Activated CD4-positive, alpha-beta T cell treated with anti-CD3 and anti-CD28 coated beads for 1 hour (primary cell): ENCODE data around the gene RIPPLY3.

Experiments
- DNase-seq: peaks from one replicate; pipeline ENCODE4 v3.0.0-alpha.2; 2020

RIPPLY3 gene, protein sequence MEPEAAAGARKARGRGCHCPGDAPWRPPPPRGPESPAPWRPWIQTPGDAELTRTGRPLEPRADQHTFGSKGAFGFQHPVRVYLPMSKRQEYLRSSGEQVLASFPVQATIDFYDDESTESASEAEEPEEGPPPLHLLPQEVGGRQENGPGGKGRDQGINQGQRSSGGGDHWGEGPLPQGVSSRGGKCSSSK

DNA sequence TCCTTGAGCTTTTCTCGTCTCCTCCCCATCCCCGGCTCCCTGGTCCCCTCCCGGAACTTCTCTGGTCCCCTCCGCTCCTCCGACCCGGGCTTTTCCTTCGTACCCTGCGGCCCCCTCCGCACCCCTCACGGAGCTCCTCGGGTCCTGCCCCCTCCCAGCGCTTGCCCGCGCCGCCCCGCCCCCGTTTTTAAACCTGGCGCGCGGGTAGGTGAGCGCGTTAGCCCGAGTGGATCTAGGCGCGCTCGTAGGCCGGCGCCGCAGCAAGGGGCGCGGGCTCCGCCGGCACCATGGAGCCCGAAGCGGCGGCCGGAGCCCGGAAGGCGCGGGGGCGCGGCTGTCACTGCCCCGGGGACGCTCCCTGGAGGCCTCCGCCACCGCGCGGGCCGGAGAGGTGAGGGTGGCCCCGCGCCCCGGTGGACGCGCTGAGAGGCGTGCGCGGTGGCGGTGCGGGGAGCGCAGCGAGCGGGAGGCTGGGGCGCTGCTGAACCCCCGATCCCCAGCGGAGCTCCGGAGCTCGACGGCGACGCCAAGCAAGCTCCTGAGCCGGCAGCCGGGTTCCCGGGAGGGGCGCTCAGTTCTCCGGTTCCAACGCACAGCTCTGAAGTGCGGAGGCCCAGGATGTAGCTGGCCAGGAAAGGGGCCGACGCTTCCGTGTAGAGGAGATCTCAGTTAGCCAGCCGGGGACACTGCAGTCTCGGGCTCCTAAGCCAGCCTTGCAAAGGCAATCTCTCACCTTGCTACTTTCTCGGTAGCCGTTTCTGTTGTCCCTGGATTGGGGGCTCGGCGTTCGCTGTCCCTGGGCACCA is at the start of gene RIPPLY3:
Gene RIPPLY3 (plus strand): TSS at position 217 of the 806 bp plus-strand sequence. CDS start 71 bp downstream, at position 288.
- DNase-seq = no peak

DNA sequence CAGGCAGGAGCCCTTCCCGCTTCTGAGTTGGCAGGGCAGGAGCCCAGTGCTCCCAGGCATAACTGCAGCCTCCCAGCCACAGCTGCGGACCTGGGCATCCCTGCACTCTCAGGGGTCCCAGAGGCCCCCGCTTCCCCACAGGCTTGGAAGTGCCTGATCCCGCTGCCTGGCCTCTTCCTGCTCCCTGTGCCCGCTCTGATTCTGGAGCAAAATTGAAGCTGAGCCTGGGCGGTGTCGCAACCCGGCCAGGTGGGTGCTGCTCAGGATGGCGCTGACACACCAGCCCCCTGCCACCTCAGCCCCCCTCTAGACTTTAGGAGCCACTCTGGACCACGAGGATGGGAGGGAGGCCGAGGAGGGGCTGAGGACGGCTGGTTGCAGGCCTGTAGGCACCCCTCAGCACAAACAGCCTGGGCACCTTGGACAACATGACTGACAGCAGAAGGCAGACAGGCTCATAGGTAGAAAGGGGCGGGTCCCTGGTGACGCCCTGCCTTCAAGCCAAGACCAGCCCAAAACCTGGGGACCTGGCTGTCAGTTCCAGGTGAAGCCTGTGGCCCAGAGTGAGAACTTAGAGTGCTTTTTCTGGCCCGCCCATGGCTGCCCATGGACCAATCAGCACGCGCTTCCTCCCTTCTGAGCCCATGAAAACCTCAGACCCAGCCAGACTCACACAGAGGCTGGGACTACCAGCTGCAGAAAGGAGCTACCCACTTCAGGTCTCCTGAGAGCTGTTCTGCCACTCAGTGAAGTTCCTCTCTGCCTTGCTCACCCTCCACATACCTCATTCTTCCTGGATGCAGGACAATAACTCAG is 47.3 kb upstream of the RIPPLY3 start:
- no peak for DNase-seq

- DNase-seq = no peak
Measured at GRCh38 chr21:36960676-36961284, 45.7 kb upstream of the RIPPLY3 start.

DNA sequence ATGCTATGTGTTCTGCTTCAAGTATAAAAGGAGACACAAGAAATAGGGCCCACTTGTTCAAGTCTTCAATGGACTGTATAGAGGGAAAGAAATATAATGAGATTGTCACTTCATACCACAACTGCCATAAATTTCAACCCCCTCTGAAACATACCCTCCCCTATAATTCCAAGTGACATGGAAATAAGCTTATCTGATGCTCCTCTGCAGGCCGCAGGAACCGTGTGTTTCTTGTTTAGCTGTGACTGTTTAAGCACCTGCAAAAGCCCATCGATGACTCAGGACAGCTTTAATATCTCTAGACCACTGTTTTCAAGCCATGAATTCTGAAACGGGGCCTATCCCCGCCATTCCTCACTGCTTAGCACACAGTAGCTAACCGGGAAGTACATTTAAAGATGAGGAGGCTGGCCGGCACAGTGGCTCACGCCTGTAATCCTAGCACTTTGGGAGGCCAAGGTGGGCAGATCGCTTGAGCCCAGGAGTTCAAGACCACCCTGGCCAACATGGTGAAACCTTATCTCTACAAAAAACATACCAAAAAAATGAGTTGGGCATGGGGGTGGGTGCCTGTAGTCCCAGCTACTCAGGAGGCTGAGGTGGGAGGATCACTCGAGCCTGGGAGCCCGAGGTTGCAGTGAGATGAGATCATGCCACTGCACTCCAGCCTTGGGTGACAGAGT is 44.3 kb upstream of the RIPPLY3 start:
- DNase-seq = no peak

DNA sequence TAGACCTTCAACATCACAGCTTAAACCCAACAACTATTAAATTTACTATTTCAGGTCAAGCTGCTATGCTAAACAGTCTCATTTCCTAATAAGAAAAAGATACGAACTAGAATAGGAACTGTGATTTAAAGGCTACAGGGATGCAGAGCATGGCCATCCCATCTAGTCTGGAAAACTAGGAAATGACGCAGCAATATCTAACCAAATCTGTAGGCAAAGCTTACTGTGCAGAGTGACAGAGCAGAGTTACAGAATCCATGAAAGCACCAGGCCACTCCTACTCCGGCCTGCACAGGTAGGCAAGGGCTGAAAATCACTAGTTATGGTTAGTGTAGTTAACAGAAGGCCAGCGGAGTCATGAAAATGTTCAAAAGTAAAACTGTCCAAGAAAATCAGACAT is 42.1 kb upstream of the RIPPLY3 start:
- DNase-seq = no peak

- no peak for DNase-seq
Measured at GRCh38 chr21:36964827-36965719, 41.4 kb upstream of the RIPPLY3 start.

- DNase-seq = no peak
Measured at GRCh38 chr21:36965720-36966065, 40.8 kb upstream of the RIPPLY3 start.

GRCh38 chr21:36966066-36966820 is 40.3 kb upstream of the RIPPLY3 start, which contains the start of gene HLCS:
Gene HLCS, minus strand, starts transcription at chr21:36966669. Its CDS starts 31 bp downstream, at chr21:36966638.
- peak; percentile 63 for DNase-seq

DNA sequence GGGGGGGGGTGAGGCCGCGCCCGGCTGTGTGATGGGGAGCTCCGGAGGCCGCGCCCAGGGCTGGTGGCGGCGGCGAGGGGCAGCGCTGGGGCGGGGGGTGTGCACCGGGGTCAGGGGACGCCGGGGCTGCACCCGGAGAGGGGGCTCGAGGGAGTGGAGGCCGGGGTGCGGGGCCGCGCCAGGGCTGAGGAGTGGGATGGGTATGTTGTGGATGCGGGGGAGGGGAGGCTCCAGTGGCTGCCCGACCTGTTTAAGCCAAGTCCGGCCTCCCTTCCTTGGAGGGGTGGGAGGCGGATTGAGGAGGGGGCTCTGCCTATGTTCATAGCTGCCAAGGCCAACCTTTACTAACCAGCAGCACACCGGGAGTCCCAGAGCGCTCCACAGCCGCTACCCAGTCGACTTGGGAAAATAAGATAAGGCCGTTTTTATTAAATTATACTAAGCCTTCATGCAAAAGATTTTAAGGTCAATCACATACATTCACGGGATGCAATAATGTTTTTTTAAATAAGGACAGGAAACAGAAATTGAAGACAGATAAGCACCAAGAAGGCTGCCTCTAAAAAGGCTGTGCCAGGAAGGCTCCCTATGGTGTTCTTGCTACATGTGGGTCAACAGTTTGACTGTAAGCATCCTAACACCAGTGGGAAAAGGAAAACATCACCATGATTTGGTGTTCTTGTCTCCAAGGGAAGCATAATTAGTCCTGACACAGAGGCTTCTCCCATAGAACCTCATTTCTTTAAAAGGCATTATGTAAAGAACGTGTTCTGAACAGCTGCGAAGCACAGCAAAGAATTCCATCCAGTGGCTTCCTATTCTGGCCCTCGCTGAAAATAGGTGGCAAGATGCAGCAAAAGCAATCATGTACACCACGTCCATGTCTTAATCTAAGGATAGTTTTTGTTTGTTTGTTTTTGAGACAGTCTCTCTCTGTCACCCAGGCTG is 39.4 kb upstream of the RIPPLY3 start:
- DNase-seq = no peak

DNA sequence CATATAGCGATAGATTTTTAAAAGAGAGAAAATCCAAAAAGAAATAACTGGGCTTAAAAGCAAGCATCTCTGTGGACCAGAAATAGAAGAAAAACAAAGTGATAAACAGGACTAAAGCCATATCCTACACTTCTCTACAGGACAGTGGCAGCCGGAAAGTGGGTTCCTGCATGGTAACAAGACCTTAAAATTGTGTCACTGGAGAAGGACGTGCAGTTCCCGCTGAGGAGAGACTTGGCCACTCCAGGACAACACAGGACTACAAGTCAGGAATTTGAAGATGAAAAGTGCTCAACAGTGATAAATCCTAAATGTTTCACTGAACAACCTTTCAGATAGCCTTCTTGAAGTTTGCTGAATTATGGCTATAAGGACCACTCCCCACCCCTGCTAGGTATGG is 38.1 kb upstream of the RIPPLY3 start:
- DNase-seq = no peak

DNA sequence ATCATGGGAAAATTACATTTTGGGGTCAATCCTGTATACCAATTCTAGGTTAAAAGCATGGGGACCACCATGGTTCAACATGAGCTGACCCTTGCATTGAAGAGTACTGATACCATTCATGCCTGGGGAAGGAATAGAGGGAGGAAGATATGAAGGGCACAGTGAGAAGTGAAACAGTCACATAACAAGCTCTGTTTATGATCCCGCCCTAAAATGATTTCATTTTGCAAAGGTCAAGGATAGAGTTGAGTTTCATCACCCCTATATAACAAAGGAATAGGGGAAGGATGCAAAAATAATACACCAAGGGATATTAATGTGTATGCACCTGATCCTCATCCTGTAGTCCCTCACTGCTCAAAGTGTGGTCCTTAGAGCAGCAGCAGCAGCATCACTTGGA is 37.5 kb upstream of the RIPPLY3 start:
- DNase-seq = no peak

DNA sequence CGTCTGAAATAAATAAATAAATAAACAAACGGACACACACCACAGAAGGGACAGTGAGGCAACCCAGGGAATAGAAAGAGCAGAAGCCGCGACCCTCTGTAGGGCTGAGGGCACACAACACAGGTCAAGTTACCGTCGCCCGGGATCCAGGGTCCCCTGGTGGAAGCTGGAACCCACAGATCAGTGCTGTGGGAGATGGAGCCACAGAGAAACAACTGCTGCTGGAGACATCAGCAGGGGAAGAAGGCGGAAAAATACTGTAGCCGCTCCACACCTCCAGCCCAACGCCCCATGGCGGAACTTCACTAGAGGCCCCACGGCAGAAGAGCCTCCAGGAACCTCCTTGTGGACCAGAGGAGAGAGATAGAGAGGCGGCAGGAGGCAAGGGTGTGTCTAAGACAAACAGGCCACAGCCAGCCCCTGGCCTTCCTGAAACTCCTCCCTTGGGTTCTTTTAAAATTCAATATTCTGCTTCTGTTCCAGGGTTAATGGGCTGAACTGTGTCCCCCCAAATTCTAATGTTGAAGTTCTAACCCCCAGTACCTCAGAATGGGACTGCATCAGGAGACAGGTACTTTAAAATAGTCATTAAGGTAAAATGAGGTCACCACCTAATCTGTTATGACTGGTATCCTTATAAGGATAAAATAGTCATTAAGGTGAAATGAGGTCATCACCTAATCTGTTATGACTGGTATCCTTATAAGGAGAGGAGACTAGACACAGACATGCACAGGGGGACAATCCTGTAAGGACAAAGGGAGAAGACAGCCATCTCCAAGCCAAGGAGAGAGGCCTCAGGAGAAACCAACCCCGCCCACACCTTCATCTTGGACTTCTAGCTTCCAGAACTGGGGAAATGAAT is 32.3 kb upstream of the RIPPLY3 start:
- no peak for DNase-seq

- no peak for DNase-seq
Measured at GRCh38 chr21:36974851-36975192, 31.7 kb upstream of the RIPPLY3 start.

DNA sequence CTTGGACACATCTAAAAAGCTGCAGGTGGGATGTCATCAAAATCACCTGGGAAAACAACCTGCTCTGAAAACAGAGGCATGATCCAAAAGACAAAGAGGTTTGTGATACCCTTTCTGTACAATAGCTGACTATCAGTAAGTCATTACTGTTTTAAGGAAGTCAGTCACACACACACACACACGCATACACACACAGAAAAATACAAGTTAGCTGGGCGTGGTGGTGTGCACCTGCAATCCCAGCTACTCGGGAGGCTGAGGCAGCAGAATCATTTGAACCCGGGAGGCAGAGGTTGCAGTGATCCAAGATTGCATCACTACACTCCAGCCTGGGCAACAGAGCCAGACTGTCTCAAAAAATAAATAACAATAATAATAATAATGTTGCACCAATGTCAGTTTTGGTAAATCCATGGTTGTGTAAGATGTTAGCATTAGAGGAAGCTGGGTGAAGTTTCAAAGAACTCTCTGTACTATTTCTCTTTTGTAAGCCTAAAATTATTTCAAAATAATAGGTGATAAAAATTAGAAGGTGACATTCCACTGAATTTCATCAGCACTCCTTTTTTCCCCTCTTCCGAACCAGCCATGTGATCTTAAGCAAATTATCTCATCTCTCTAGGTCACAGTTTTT is 30.2 kb upstream of the RIPPLY3 start:
- DNase-seq = no peak

DNA sequence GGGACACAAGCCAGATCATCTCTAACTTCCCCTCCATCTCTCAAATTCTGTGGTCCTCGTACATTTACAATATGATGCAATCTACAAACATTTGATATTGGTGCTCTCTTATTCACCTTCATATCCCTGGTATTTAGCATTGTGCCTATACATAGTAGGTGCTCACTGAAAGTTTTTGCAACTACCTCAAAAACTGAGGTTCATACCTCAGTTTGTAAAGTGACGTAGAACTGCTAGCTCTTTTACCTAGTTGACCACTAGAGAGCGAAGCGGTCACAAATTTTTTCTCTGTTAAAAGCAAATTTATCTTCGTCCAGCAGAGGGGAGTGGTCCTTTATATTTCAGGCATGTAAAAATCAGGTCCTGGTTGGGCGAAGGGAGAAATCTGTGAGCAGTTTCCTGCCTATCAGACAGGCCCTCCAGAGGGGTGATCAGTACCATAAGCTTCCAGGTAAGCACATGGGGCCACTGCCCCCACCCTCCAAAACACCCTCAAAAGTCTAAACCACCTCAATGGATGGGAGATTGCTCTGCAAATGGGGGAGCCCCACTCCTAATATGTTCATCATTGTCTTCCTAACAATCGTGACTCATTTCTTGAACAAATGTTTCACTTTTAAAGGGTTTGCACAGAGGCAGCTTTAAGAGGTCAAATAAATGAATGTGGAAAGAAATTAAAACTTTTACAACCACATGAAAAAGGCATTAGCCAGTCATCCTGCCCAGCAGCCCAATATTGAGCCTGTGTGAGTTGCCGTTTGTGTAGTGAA is 29.4 kb upstream of the RIPPLY3 start:
- no peak for DNase-seq

GRCh38 chr21:36980280-36981048 is 26.0 kb upstream of the RIPPLY3 start:
- DNase-seq = no peak

- no peak for DNase-seq
Measured at GRCh38 chr21:36981049-36981391, 25.5 kb upstream of the RIPPLY3 start.
